B cell (primary cell): ENCODE data around the gene VWA3A.

ENCODE experiments used
- EZH2 ChIP-seq: IDR thresholded peaks from 2 replicates; pipeline ENCODE4 v1.6.1; 2012; ENCODE audit warnings: borderline replicate concordance, low read depth, mild to moderate bottlenecking, moderate library complexity, low read length; ENCODE audit not compliant: insufficient read depth, poor library complexity, severe bottlenecking
- TF ChIP-seq, protein P1 (sequence below): fragments of 200-600 bp; IDR thresholded peaks from one replicate; pipeline ENCODE4 v1.8.0; 2022; ENCODE audit warnings: antibody characterized with exemption, mild to moderate bottlenecking

DNA sequence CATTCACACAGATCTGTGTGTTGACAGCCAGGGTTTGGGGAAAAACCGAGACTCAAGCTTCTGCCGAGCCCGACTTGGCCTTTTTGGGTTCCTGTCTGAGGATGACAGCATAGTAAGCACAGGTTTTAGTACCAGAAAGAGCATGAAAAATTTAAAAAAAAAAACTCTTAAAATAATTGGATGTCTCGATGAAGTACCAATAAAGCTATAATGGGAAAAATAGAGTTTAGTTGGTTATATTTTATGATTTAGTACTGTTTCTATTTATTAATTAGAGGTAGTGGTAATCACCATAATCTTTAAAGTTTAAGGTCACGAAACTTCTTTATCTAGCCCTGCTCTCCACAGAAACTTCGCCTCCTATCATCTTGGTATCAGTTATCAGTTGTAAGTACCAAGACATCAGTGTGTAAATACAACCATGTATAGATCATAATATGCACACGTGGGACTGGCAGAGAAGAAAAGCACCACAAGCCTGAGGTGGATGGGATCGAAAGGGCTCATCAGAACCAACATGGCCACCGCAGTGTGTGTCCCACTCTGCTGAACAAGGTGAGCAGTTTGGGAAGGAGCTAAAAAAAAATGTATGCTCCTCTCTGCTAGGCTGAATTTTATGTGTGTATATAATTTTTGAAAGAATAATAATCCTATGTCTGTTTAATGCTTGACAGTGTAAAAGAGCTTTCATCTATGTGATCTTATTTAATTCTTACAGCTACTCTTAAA is 99.4 kb downstream of the VWA3A start:
- TF ChIP-seq, protein P1, sequence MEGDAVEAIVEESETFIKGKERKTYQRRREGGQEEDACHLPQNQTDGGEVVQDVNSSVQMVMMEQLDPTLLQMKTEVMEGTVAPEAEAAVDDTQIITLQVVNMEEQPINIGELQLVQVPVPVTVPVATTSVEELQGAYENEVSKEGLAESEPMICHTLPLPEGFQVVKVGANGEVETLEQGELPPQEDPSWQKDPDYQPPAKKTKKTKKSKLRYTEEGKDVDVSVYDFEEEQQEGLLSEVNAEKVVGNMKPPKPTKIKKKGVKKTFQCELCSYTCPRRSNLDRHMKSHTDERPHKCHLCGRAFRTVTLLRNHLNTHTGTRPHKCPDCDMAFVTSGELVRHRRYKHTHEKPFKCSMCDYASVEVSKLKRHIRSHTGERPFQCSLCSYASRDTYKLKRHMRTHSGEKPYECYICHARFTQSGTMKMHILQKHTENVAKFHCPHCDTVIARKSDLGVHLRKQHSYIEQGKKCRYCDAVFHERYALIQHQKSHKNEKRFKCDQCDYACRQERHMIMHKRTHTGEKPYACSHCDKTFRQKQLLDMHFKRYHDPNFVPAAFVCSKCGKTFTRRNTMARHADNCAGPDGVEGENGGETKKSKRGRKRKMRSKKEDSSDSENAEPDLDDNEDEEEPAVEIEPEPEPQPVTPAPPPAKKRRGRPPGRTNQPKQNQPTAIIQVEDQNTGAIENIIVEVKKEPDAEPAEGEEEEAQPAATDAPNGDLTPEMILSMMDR: no peak
- no peak for TF ChIP-seq EZH2
